SK-N-SH treated with all-trans-retinoic acid at 6 μM for 48 hours (cell line): Measurements from ENCODE around the gene RBBP7.

Experiments
- ARNTL ChIP-seq: fragments of 450-650 bp; formaldehyde crosslinking; IDR thresholded peaks from 2 replicates; pipeline ENCODE4 v1.5.0; 2020; ENCODE audit warnings: low read depth, mild to moderate bottlenecking, moderate library complexity, borderline replicate concordance
- CSDC2 ChIP-seq: fragments of 250-450 bp; sonication (Bioruptor Pico); IDR thresholded peaks from 2 replicates; pipeline ENCODE4 v1.5.0; 2020; ENCODE audit warnings: mild to moderate bottlenecking, moderate library complexity
- GLIS3 ChIP-seq: fragments of 250-450 bp; sonication (Bioruptor Pico); IDR thresholded peaks from 2 replicates; pipeline ENCODE4 v1.5.0; 2020; ENCODE audit warnings: mild to moderate bottlenecking, moderate library complexity
- ISL1 ChIP-seq: fragments of 250-450 bp; sonication (Bioruptor Pico); IDR thresholded peaks from 2 replicates; pipeline ENCODE4 v2.1.2; 2022; ENCODE audit warnings: mild to moderate bottlenecking, moderate library complexity
- RARB ChIP-seq: fragments of 250-450 bp; sonication (Bioruptor Pico); IDR thresholded peaks from 2 replicates; pipeline ENCODE4 v1.8.0; 2021; ENCODE audit warnings: mild to moderate bottlenecking, moderate library complexity
- TCF4 ChIP-seq: fragments of 250-450 bp; sonication (Bioruptor Pico); IDR thresholded peaks from 2 replicates; pipeline ENCODE4 v1.8.0; 2021; ENCODE audit warnings: mild to moderate bottlenecking, moderate library complexity, borderline replicate concordance
- TOX ChIP-seq: fragments of 250-450 bp; sonication (Bioruptor Pico); IDR thresholded peaks from 2 replicates; pipeline ENCODE4 v1.8.0; 2021; ENCODE audit warnings: mild to moderate bottlenecking, moderate library complexity, borderline replicate concordance
- ZC3H10 ChIP-seq: fragments of 250-450 bp; sonication (Bioruptor Pico); IDR thresholded peaks from 2 replicates; pipeline ENCODE4 v1.5.1; 2021; ENCODE audit warnings: mild to moderate bottlenecking, moderate library complexity
- ZFP3 ChIP-seq: fragments of 250-450 bp; sonication (Bioruptor Pico); IDR thresholded peaks from 2 replicates; pipeline ENCODE4 v1.5.0; 2020; ENCODE audit warnings: mild to moderate bottlenecking, moderate library complexity
- ZNF565 ChIP-seq: fragments of 450-650 bp; formaldehyde crosslinking; conservative IDR thresholded peaks from 2 replicates; pipeline ENCODE4 v1.5.0; 2020; ENCODE audit warnings: low read depth, mild to moderate bottlenecking, moderate library complexity
- ZNF8 ChIP-seq: fragments of 450-650 bp; formaldehyde crosslinking; IDR thresholded peaks from 2 replicates; pipeline ENCODE4 v1.5.0; 2020; ENCODE audit warnings: mild to moderate bottlenecking, moderate library complexity
- TF ChIP-seq, protein P1 (sequence below): fragments of 250-450 bp; sonication (Bioruptor Pico); IDR thresholded peaks from 2 replicates; pipeline ENCODE4 v1.8.0; 2021; ENCODE audit warnings: low read depth, mild to moderate bottlenecking, moderate library complexity, borderline replicate concordance
- TF ChIP-seq, protein P2 (sequence below): fragments of 250-450 bp; sonication (Bioruptor Pico); IDR thresholded peaks from 2 replicates; pipeline ENCODE4 v1.8.0; 2020; ENCODE audit warnings: mild to moderate bottlenecking, moderate library complexity, borderline replicate concordance

DNA sequence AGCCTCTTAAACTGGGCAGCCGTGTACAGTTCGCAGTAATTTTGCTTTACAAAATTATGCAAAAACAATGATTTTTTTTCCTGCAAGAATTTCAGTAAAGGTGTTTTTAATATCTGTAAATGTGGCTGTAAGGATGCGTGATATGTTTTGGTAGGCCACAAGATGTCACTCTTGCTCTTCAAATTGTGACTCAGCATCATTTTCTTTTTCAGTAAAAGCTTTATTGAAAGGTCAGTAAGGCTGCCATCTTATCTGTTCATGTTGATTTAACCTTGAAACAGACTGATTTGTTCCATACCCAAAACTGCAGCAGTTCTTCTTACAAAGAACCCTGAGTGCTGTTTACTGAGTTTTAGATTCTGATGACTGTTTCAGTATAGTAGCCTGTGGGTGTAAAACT lies 44.0 kb downstream of the RBBP7 start:
- TF ChIP-seq ZC3H10 (CRISPR knock-in tag) (no peak), ZNF565 (CRISPR knock-in tag) (no peak), RARB (CRISPR knock-in tag) (no peak), TOX (CRISPR knock-in tag) (no peak), ARNTL (CRISPR knock-in tag) (no peak), CSDC2 (CRISPR knock-in tag) (no peak), ZFP3 (no peak), ZNF8 (CRISPR knock-in tag) (no peak), ISL1 (CRISPR knock-in tag) (no peak), GLIS3 (CRISPR knock-in tag) (no peak), TCF4 (CRISPR knock-in tag) (no peak)
- TF ChIP-seq, protein P1, sequence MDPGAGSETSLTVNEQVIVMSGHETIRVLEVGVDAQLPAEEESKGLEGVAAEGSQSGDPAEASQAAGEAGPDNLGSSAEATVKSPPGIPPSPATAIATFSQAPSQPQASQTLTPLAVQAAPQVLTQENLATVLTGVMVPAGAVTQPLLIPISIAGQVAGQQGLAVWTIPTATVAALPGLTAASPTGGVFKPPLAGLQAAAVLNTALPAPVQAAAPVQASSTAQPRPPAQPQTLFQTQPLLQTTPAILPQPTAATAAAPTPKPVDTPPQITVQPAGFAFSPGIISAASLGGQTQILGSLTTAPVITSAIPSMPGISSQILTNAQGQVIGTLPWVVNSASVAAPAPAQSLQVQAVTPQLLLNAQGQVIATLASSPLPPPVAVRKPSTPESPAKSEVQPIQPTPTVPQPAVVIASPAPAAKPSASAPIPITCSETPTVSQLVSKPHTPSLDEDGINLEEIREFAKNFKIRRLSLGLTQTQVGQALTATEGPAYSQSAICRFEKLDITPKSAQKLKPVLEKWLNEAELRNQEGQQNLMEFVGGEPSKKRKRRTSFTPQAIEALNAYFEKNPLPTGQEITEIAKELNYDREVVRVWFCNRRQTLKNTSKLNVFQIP (CRISPR knock-in tag) = no peak
- TF ChIP-seq, protein P2, sequence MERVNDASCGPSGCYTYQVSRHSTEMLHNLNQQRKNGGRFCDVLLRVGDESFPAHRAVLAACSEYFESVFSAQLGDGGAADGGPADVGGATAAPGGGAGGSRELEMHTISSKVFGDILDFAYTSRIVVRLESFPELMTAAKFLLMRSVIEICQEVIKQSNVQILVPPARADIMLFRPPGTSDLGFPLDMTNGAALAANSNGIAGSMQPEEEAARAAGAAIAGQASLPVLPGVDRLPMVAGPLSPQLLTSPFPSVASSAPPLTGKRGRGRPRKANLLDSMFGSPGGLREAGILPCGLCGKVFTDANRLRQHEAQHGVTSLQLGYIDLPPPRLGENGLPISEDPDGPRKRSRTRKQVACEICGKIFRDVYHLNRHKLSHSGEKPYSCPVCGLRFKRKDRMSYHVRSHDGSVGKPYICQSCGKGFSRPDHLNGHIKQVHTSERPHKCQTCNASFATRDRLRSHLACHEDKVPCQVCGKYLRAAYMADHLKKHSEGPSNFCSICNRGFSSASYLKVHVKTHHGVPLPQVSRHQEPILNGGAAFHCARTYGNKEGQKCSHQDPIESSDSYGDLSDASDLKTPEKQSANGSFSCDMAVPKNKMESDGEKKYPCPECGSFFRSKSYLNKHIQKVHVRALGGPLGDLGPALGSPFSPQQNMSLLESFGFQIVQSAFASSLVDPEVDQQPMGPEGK (CRISPR knock-in tag) = no peak
